NCI-H526 (cell line): ENCODE results near the gene PRDM11.

Source experiments
- DNase-seq, 2 experiments: peaks; one replicate each; lab custom pipeline; 2025; lab: John Stamatoyannopoulos, UW

PRDM11 gene

GRCh38 chr11:45265969-45266675 is 119.7 kb downstream of the PRDM11 start:
- DNase-seq, result no peak

- DNase-seq, result no peak
Measured at GRCh38 chr11:45266676-45267020, 120.2 kb downstream of the PRDM11 start.

DNA sequence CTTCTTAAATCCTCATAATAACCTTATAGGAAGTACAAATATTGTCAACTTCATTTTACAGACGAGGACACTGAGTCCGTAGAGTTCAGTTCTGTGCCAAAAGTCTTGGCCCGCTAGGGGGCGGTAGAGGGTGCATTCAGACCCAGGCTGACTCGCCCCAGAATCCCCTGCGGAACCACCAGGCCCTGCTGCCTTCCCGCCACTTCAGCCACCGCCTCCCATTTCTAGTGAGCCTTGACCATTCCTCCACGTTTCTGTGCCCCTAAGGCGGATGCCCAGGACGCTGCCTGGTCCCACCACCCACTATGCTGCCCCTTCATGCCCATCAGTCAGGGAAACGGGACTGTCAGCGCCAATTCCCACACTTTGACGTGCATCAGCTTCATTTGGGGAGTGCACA is 120.6 kb downstream of the PRDM11 start:
- DNase-seq, result peak in 1 of 2 experiments; percentile 24

DNA sequence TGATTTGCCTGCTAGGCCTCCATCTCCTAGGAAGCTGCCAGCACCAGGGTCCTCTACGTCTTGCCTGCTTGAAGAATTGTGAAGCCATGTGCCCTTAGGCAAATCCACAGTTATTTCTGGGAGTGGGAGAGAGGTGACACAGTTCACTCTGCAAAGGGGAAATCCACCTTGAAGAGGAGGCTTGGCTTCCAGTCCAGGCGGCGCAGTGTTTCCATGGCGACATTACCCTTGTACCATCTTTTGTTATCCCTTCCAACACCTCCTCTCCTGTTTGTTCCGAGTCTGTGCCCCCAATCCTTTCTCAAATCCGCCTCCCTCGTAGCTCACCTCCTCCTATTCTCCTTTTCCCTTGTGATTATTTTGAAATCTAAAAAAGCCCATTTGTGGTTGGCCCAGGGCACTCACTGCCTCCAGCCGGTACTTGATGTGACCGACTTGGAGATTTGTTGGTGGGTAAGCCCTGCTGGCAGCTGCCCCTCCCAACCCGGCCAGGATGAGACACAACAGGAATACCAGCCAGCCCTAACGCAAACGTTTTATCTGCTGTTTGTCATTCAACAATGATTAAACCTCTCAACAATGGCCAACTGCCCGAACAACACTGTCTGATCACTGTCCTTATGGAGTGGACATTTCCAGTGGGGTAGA is 121.3 kb downstream of the PRDM11 start:
- DNase-seq, result no peak

DNA sequence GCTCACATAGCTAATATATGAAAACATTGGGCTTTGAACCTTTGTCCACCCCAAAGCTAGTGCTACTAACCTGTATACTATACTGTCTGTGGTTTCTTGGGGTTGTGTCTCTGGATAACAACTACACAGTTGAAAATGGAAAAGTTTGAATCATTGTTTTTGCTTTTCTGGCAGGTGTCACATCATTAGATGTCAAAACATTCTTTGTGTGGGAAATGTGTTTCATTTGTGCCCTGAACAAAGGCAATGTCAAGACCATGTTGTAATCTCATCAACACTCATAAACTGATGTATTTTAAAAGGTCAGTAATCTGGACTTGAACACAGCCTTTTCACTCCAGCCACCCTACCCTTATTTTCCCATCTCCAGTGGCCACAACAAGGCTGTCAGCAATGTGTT is 123.2 kb downstream of the PRDM11 start:
- no peak for DNase-seq

DNA sequence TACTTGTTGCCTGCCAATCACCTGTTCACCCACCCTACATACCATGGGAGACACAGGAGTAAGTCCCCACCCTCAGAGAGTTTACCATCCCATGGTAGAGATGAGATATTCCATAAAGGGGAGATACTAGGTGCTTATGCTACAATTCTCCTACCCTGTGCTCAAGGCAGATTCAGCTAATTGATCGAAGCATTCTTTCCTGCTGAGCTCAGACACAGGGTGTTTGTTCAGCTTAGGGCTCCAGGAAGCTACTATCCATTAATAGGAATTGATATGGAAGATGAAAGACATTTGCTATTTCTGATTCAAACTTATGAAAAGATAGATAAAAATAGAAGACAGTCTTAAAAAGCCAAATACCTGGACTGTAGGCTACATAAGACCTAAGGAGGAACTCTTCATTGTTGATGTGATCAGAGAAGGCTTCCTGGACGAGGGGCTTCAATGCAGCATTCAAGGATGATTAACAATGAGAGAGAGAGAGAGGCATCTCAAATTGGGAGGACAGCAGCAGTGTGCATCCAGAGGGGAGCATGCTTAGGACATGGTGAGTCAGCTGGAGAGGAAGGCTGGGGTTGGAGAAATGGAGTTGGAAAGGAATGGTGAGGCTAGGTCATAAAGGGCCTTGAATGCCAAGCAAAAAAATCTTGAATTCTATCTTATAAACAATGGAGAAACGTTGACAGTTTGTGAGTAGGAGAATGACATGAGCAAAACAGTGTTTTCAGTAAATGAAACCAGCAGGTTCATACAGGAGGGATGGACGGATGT is 124.7 kb downstream of the PRDM11 start:
- DNase-seq, result no peak

DNA sequence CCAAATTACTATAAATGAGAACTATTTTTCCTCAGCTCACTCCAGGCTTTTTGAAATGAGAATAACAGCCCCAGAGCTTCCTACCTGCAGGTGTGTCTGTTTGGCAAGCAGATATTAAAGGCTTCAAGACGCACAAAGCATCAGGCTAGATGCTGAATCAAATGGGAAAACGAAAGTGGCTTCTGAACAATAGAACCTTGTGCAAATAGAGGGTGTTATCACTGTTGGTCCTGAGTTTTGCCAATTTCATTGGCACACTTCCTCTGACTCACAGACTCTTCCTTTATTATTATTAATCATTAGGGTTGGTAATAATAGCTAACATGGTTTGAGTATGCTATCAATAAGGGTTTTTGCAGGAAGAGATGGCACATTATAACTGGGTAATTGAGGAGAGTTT is 126.3 kb downstream of the PRDM11 start:
- DNase-seq, result no peak

- no peak for DNase-seq
Measured at GRCh38 chr11:45273509-45273908, 127.1 kb downstream of the PRDM11 start.

DNA sequence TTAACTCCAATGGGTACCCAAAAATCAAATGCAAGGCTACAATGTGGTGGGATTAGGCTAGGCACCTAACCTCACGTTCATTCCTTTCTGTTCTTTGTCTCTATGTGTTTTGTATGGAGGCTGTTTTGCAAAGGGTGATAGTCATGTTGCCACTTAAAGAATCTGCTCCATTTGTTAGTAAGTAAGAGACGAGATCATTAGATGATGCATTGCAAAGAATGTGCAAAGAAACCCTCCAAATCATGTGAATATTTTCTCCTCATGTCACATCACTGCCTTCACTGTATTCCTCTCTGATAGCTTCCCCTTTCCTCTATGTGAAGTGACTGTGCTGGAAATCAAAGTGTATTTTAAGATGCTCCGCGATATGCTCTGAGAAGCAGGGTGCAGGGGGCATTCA is 127.8 kb downstream of the PRDM11 start:
- no peak for DNase-seq

DNA sequence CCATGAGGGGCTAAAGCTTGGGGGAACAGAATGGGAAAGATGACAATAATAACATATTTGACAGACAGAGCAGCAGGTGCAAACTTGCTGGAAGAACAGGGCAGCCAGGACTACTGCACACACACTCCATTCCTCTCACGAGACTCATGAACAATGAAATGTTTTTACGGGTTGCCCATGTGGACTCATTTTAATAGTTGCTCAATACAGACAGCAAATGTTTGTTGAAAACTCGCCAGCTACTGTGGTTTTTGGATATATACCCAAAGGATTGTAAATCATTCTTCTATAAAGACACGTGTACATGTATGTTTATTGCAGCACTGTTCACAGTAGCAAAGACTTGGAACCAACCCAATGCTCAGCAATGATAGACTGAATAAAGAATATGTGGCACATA is 129.4 kb downstream of the PRDM11 start:
- no peak for DNase-seq

DNA sequence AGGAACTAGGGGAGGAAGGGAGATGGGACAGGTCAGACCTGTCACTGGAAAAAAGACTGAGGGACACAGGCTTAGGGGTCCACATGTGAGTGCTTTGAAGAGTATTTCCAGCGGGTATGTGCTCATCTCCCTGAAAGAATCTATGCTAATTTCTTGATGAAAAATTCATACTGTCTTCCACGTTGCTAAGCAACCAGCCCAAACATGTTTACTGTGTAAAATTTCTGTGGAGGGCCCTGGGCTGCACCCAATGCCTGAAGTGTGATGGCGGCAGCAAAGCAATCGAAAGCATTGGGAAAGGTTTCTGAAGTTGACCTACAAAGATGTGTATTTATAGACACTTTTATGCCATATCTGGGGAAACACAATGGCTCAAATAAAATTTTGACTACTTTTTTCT is 132.3 kb downstream of the PRDM11 start:
- peak; percentile 84 to 87 for DNase-seq

- no peak for DNase-seq
Measured at GRCh38 chr11:45279645-45280044, 133.2 kb downstream of the PRDM11 start.

DNA sequence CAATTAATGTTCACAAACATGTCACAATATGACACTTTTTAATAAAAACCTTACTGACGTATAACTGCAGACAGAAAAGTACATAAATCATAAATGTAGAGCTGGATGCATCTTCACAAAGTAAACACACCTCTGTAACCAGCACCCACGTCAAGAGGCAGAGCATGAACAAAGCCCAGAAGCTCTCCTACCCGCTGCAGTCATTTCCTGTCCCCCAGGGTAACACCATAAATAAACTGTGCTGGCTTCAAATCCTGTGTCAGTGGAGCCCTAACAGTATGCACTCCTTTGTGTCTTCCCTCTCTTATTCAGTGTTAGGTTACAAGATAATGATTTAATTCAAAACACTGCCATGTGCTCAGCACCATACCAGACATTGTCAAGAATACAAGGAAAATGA is 134.0 kb downstream of the PRDM11 start:
- DNase-seq, result no peak

DNA sequence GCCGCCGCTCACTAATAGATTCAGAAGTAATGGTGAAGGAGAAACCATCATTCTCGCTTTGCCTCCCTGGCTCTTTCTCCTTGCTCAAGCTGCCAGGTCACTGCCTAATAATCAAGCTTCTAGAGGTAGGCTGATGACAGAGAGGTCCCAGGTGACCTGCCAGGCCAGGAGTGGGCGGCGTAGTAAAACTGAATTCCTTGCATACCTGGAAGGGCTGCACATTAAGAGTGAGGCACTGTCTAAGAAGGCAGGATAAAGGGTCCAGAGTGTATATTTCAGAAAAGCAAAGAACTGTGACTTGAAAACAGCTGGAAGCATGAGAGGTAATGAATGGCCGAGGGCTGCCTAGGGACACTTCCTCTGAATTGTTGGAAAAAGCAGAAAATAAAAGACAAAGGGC is 135.6 kb downstream of the PRDM11 start:
- DNase-seq, result no peak
